Aorta (tissue), 5 donors: ENCODE measurements around the gene TRANK1. TPM values are rescaled to one million over a fixed set of nuclear protein-coding genes. Genes with fewer than 3 reads are reported as not detected.
A peak's percentile ranks its signal among the peaks of the same experiment; 100 is the strongest.

Source experiments
- ATAC-seq: fragments of 200-7000 bp; cut with Tn5 transposase; one replicate; pipeline ENCODE4 v1.9.1; 2022; ENCODE audit warnings: moderate library complexity; ENCODE audit not compliant: low FRiP score
- DNase-seq, 2 donors: peaks; one replicate each; pipeline ENCODE4 v3.0.0-alpha.2; 2020
- H3K27ac ChIP-seq, 2 donors: one replicate each; pipeline ENCODE4 v1.5.1; 2013; ENCODE audit warnings: low read length in 2 of 2, mild to moderate bottlenecking in 2 of 2, moderate library complexity in 2 of 2, control low read depth in 1 of 2, inconsistent platforms in 1 of 2, low read depth in 1 of 2
- H3K27me3 ChIP-seq, 2 donors: one replicate each; pipeline ENCODE4 v1.6.1; 2013; ENCODE audit warnings: control low read depth in 1 of 2, low read length in 1 of 2, mild to moderate bottlenecking in 1 of 2, moderate library complexity in 1 of 2; ENCODE audit not compliant: insufficient read depth in 2 of 2, control insufficient read depth in 1 of 2
- H3K36me3 ChIP-seq, 2 donors: one replicate each; pipeline ENCODE4 v1.6.1; 2013; ENCODE audit warnings: control low read depth in 1 of 2, low read length in 1 of 2, mild to moderate bottlenecking in 1 of 2; ENCODE audit not compliant: insufficient read depth in 2 of 2, control insufficient read depth in 1 of 2
- H3K4me1 ChIP-seq, 2 donors: one replicate each; pipeline ENCODE4 v1.6.1; 2013; ENCODE audit warnings: low read length in 2 of 2, control low read depth in 1 of 2, mild to moderate bottlenecking in 1 of 2, moderate library complexity in 1 of 2; ENCODE audit not compliant: insufficient read depth in 2 of 2, control insufficient read depth in 1 of 2
- H3K4me3 ChIP-seq, 2 donors: one replicate each; pipeline ENCODE4 v1.5.1; 2013; ENCODE audit warnings: low read length in 2 of 2, control low read depth in 1 of 2, mild to moderate bottlenecking in 1 of 2
- H3K9me3 ChIP-seq: one replicate; pipeline ENCODE4 v1.6.1; 2013; ENCODE audit warnings: mild to moderate bottlenecking, low read length; ENCODE audit not compliant: control insufficient read depth
- WGBS, 2 donors: extraction: QIAGEN DNeasy Blood & Tissue Kit; methylation state at CpG; one replicate each; pipeline ENCODE4 v1.1.7; 2013; 5-methylcytosine and 5-hydroxymethylcytosine counted together
- intact Hi-C, 2 donors: fragments of 100-400 bp; cut with DNase I; formaldehyde crosslinking; loops; one replicate each; pipeline versions ENCODE4 v1.14.2 to v1.15.0; 2022
- polyA plus RNA-seq, 2 donors: library from polyadenylated mRNA; stranded (reverse); fragments of 200-250 nt; gene quantifications; one replicate each; pipeline ENCODE4 v1.2.3, GENCODE V29; 2013
- total RNA-seq, 2 donors: library from RNA; stranded (reverse); fragmentation: NEBNext Ultra II Directional; extraction: Animal tissue kit (Norgen Biotek cat#: 25700); gene quantifications; one replicate each; pipeline ENCODE4 v1.2.1, GENCODE V29; 2021
- donor health status: healthy with polysubstance abuse.
- donor health status: Bipolar disorder and iron deficiency.
- donor health status: DM: no; HTN: no; CAD: no.
- donor health status: DM: no; HTN: no; CAD: no.
- donor health status: DM: yes; HTN: yes; CAD: no.

The TRANK1 gene
- total and polyA plus RNA-seq, 4 donors = 5.0 to 47.1 (median 32.9) TPM

DNA sequence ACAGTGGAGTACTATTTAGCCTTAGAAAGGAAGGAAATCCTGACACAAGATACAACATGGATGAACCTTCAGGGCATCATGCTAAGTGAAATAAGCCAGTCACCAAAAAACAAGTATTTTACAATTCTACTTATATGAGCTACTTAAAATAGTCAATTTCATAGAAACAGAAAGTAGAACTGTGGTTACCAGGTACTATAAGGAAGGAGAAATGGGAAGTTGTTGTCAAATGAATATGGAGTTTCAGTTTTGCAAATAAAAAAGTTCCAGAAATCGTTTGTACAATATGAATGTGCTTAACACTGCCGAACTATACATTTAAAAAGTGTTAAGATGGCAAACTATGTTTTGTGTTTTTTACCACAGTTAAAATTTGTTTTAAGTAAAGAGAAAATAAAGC is 26.8 kb downstream of the TRANK1 start:
- DNase-seq (no peak), ATAC-seq (no peak)
- H3K4me3 ChIP-seq = no peak overlapping the region
- peaks cover 0 to 3% of the 10 kb centered on the region in 2 donors for H3K36me3 ChIP-seq
- intact Hi-C loops = no loop called here
- no peaks in the 10 kb centered on the region for H3K9me3 ChIP-seq
- no peak overlapping the region for H3K27ac ChIP-seq
- H3K4me1 ChIP-seq = no peaks in the 10 kb centered on the region
- 82 to 84% methylated on average over 2 of the region's 2 CpGs for WGBS, 2 donors
- no peaks in the 10 kb centered on the region for H3K27me3 ChIP-seq

- Histone ChIP-seq H3K4me3 (no peak overlapping the region), H3K9me3 (no peaks in the 10 kb centered on the region), H3K4me1 (no peaks in the 10 kb centered on the region), H3K27ac (no peak overlapping the region), H3K27me3 (no peaks in the 10 kb centered on the region), H3K36me3 (no peaks in the 10 kb centered on the region)
- no peak for DNase-seq
- intact Hi-C loops = no loop called here
- ATAC-seq = peak; percentile 40
- 29 to 34% methylated on average over 4 of the region's 4 CpGs for WGBS, 2 donors
These were observed 32.7 kb downstream of the TRANK1 start for GRCh38 chr3:36911990-36912804.

DNA sequence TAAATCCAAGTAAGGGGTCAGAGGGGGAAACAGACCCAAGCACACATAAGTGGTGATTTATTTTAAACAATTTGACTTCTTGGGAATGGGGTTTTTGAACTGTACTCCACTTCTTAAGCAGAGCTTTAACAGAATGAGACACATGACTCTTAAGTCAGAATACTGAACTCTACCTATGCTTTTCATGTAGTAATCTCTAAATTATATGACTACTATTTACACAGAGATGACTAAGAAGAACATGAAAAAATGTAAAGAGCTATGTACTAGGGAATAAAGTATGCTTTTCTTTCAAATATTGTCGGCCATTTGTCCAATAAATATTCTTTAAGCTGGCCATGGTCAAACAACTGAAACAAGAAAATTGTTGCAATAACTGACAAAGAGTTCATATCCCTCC is 35.2 kb downstream of the TRANK1 start:
- Histone ChIP-seq H3K27ac (no peak overlapping the region), H3K36me3 (no peaks in the 10 kb centered on the region), H3K4me1 (no peaks in the 10 kb centered on the region), H3K4me3 (no peak overlapping the region), H3K9me3 (no peaks in the 10 kb centered on the region), H3K27me3 (no peaks in the 10 kb centered on the region)
- 92 to 98% methylated on average over 1 of the region's 1 CpG for WGBS, 2 donors
- intact Hi-C loops = loop anchor here in 1 of 2 donors (5.0 kb wide), 1 partner anchor 48 kb away; no protein-coding TSS in a partner anchor
- ATAC-seq = no peak
- no peak for DNase-seq

- DNase-seq (no peak), ATAC-seq (no peak)
- H3K27ac ChIP-seq = no peak overlapping the region
- no peaks in the 10 kb centered on the region for H3K36me3 ChIP-seq
- WGBS, 2 donors = 90 to 98% methylated on average over 2 of the region's 2 CpGs
- no peaks in the 10 kb centered on the region for H3K4me1 ChIP-seq
- intact Hi-C loops = loop anchor here in 1 of 2 donors (5.0 kb wide), 1 partner anchor 48 kb away; no protein-coding TSS in a partner anchor
- H3K4me3 ChIP-seq = no peak overlapping the region
- H3K9me3 ChIP-seq = no peaks in the 10 kb centered on the region
- no peaks in the 10 kb centered on the region for H3K27me3 ChIP-seq
These were observed 35.7 kb downstream of the TRANK1 start for GRCh38 chr3:36909181-36909580.

- intact Hi-C loops = loop anchor here in 1 of 2 donors (5.0 kb wide), 1 partner anchor 49 kb away; no protein-coding TSS in a partner anchor
- Histone ChIP-seq H3K4me3 (peak overlapping the region; percentile 64 to 78), H3K36me3 (no peaks in the 10 kb centered on the region), H3K27ac (no peak overlapping the region), H3K4me1 (no peaks in the 10 kb centered on the region), H3K27me3 (no peaks in the 10 kb centered on the region), H3K9me3 (no peaks in the 10 kb centered on the region)
- WGBS, 2 donors = 86 to 88% methylated on average over 1 of the region's 1 CpG
- DNase-seq (no peak), ATAC-seq (no peak)
These were observed 36.1 kb downstream of the TRANK1 start for GRCh38 chr3:36908647-36909180.

- WGBS, 2 donors = 15 to 27% methylated on average over 15 of the region's 15 CpGs
- H3K9me3 ChIP-seq = no peaks in the 10 kb centered on the region
- peak overlapping the region; percentile 64 to 78 for H3K4me3 ChIP-seq
- intact Hi-C loops = loop anchor here in 1 of 2 donors (5.0 kb wide), 1 partner anchor 49 kb away; no protein-coding TSS in a partner anchor
- DNase-seq (peak in 1 of 2 donors; percentile 73), ATAC-seq (peak; percentile 83)
- no peak overlapping the region for H3K27ac ChIP-seq
- H3K36me3 ChIP-seq = no peaks in the 10 kb centered on the region
- no peaks in the 10 kb centered on the region for H3K4me1 ChIP-seq
- no peaks in the 10 kb centered on the region for H3K27me3 ChIP-seq
These were observed 36.8 kb downstream of the TRANK1 start for GRCh38 chr3:36907911-36908646.

DNA sequence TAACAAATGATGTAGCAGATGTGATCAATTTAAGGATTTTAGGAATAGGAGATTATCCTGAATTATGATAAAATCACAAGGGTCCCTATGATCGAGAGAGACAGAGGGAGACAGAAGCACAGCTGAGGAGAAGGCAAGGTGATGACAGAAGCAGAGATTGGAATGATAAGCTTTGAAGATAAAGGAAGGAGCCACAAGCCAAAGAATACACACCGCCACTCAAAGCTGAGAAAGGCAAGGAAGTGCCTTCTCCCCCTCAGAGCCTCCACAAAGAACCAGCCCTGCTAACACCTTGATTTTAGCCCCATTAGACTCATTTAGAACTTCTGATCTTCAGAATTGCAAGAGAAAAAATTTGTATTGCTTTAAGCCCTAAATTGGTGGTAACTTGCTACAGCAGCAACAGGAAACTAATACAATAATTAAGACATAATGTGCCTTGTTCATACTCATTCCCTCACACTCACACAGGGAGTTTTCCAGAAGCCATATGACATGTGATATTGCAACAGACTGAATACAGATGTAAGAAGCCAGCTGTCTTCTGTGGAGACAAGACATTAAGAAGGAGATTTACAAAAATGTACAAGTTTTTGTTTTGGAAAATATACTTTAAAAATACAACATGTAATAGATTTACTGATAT is 38.2 kb downstream of the TRANK1 start:
- DNase-seq (no peak), ATAC-seq (no peak)
- no peaks in the 10 kb centered on the region for H3K4me1 ChIP-seq
- 77% methylated on average over 2 of the region's 2 CpGs for WGBS, 2 donors
- H3K4me3 ChIP-seq = no peak overlapping the region
- H3K27ac ChIP-seq = no peak overlapping the region
- intact Hi-C loops = loop anchor here in 1 of 2 donors (5.0 kb wide), 1 partner anchor 51 kb away; no protein-coding TSS in a partner anchor
- no peaks in the 10 kb centered on the region for H3K9me3 ChIP-seq
- peaks cover 0 to 2% of the 10 kb centered on the region in 2 donors for H3K36me3 ChIP-seq
- H3K27me3 ChIP-seq = no peaks in the 10 kb centered on the region

DNA sequence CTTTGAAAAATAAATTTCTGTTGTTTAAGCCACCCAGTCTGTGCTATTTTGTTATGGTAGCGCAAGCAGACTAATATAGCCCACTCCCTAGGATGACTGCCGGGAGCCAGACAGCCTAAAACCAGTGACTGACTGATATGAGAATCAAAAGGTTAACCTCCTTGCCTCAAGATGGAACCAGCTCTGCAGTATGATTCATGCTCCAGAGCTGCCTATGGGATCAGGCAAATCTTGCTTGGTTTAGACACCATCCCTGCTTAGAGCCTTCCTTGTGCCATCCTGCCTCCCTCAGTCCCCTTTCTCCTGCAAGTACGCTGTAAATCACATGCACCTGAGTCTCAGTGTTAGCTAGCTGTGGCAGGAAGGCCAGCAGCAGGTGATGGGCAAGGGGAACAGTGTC is 39.3 kb downstream of the TRANK1 start:
- no peak for ATAC-seq
- Histone ChIP-seq H3K36me3 (peaks cover 0 to 2% of the 10 kb centered on the region in 2 donors), H3K9me3 (no peaks in the 10 kb centered on the region), H3K27ac (no peak overlapping the region), H3K4me1 (peaks cover 0 to 2% of the 10 kb centered on the region in 2 donors), H3K4me3 (no peak overlapping the region), H3K27me3 (no peaks in the 10 kb centered on the region)
- intact Hi-C loops = loop anchor here in 1 of 2 donors (5.0 kb wide), 1 partner anchor 52 kb away; no protein-coding TSS in a partner anchor
- DNase-seq = no peak
- 98 to 99% methylated on average over 3 of the region's 3 CpGs for WGBS, 2 donors
